HEK293 (cell line): ENCODE data around the gene CSMD2.

Source experiments
- CTCF ChIA-PET: fragments of 350-600 bp; formaldehyde crosslinking; extraction: SDS; loops from one replicate; lab custom pipeline; 2021; ENCODE audit warnings: antibody characterized with exemption; lab: Yijun Ruan, JAX
- POLR2A ChIA-PET: fragments of 300-600 bp; formaldehyde crosslinking; extraction: SDS; loops from one replicate; lab custom pipeline; 2020; ENCODE audit warnings: antibody characterized with exemption, inconsistent platforms; lab: Yijun Ruan, JAX
- H3K27ac ChIP-seq: fragments of 200-500 bp; sonication (Bioruptor generic); 2 replicates; pipeline ENCODE4 v1.5.1; 2014; ENCODE audit warnings: low read depth, low read length, control low read depth, inconsistent platforms; ENCODE audit errors: extremely low read depth
- H3K36me3 ChIP-seq, 2 experiments: fragments of 200-500 bp in 1 of 2; sonication (Bioruptor generic) in 1 of 2; 1 replicate in 1 of 2; 2 replicates in 1 of 2; pipeline ENCODE4 v1.5.1; 2014 to 2017; ENCODE audit warnings: inconsistent platforms in 2 of 2, low read length in 2 of 2; ENCODE audit not compliant: control insufficient read depth in 2 of 2, insufficient read depth in 1 of 2
- H3K4me1 ChIP-seq: fragments of 200-500 bp; sonication (Bioruptor generic); 2 replicates; pipeline ENCODE4 v1.5.1; 2014; ENCODE audit warnings: mild to moderate bottlenecking, low read length, inconsistent platforms; ENCODE audit not compliant: control insufficient read depth, insufficient read depth
- H3K4me3 ChIP-seq: 2 replicates; pipeline ENCODE4 v1.5.1; 2011; ENCODE audit warnings: low read depth, mild to moderate bottlenecking, control low read depth, low read length, moderate library complexity
- H3K9me3 ChIP-seq: fragments of 200-500 bp; sonication (Bioruptor generic); 2 replicates; pipeline ENCODE4 v1.5.1; 2014; ENCODE audit warnings: low read depth, low read length, inconsistent platforms; ENCODE audit not compliant: control insufficient read depth, insufficient read depth
- BCL11B ChIP-seq: fragments of 450-650 bp; formaldehyde crosslinking; IDR thresholded peaks from 2 replicates; pipeline ENCODE4 v1.5.1; 2016; ENCODE audit warnings: low read depth, missing biosample characterization, missing genetic modification characterization
- EGR2 ChIP-seq: fragments of 450-650 bp; formaldehyde crosslinking; IDR thresholded peaks from 2 replicates; pipeline ENCODE4 v1.5.1; 2016; ENCODE audit warnings: low read depth, missing biosample characterization, missing genetic modification characterization
- HOXD13 ChIP-seq: sonication (generic); formaldehyde crosslinking; IDR thresholded peaks from 2 replicates; pipeline ENCODE4 v1.8.0; 2022; ENCODE audit warnings: missing genetic modification reagents, borderline replicate concordance
- KLF1 ChIP-seq: fragments of 450-650 bp; formaldehyde crosslinking; IDR thresholded peaks from 2 replicates; pipeline ENCODE4 v1.5.1; 2016; ENCODE audit warnings: missing biosample characterization, missing genetic modification characterization
- MEIS1 ChIP-seq: sonication (generic); formaldehyde crosslinking; IDR thresholded peaks from 2 replicates; pipeline ENCODE4 v1.8.1; 2022; ENCODE audit warnings: missing genetic modification reagents, mild to moderate bottlenecking, borderline replicate concordance
- ZBTB1 ChIP-seq: fragments of 450-650 bp; formaldehyde crosslinking; IDR thresholded peaks from 2 replicates; pipeline ENCODE4 v1.5.1; 2016; ENCODE audit warnings: missing biosample characterization, missing genetic modification characterization
- ZBTB44 ChIP-seq: fragments of 450-650 bp; IDR thresholded peaks from 2 replicates; pipeline ENCODE4 v1.5.1; 2018; ENCODE audit warnings: missing biosample characterization, mild to moderate bottlenecking, missing genetic modification characterization
- ZFHX2 ChIP-seq: fragments of 450-650 bp; formaldehyde crosslinking; conservative IDR thresholded peaks from 2 replicates; pipeline ENCODE4 v1.5.1; 2016; ENCODE audit warnings: missing biosample characterization, missing genetic modification characterization
- ZFP69B ChIP-seq: fragments of 450-650 bp; formaldehyde crosslinking; IDR thresholded peaks from 2 replicates; pipeline ENCODE4 v1.5.1; 2016; ENCODE audit warnings: missing biosample characterization, missing genetic modification characterization
- ZNF112 ChIP-seq: fragments of 450-650 bp; formaldehyde crosslinking; IDR thresholded peaks from 2 replicates; pipeline ENCODE4 v1.5.0; 2017; ENCODE audit warnings: missing biosample characterization, missing genetic modification characterization
- ZNF175 ChIP-seq: fragments of 450-650 bp; formaldehyde crosslinking; IDR thresholded peaks from 2 replicates; pipeline ENCODE4 v1.5.1; 2016; ENCODE audit warnings: missing biosample characterization, missing genetic modification characterization
- ZNF221 ChIP-seq: fragments of 450-650 bp; formaldehyde crosslinking; IDR thresholded peaks from 2 replicates; pipeline ENCODE4 v1.5.1; 2017; ENCODE audit warnings: missing biosample characterization, missing genetic modification characterization, borderline replicate concordance
- ZNF239 ChIP-seq: fragments of 450-650 bp; formaldehyde crosslinking; IDR thresholded peaks from 2 replicates; pipeline ENCODE4 v1.5.1; 2016; ENCODE audit warnings: missing biosample characterization, missing genetic modification characterization
- ZNF404 ChIP-seq: fragments of 450-650 bp; formaldehyde crosslinking; IDR thresholded peaks from 2 replicates; pipeline ENCODE4 v1.5.1; 2017; ENCODE audit warnings: missing biosample characterization, missing genetic modification characterization
- ZNF473 ChIP-seq: fragments of 450-650 bp; formaldehyde crosslinking; IDR thresholded peaks from 2 replicates; pipeline ENCODE4 v1.5.1; 2017; ENCODE audit warnings: missing biosample characterization, missing genetic modification characterization
- ZNF600 ChIP-seq: fragments of 450-650 bp; formaldehyde crosslinking; IDR thresholded peaks from 2 replicates; pipeline ENCODE4 v1.5.1; 2016; ENCODE audit warnings: missing biosample characterization, missing genetic modification characterization
- ZNF785 ChIP-seq: fragments of 450-650 bp; formaldehyde crosslinking; IDR thresholded peaks from 2 replicates; pipeline ENCODE4 v1.5.1; 2016; ENCODE audit warnings: missing biosample characterization, missing genetic modification characterization
- ZNF791 ChIP-seq: fragments of 450-650 bp; formaldehyde crosslinking; IDR thresholded peaks from 2 replicates; pipeline ENCODE4 v1.5.1; 2016; ENCODE audit warnings: missing biosample characterization, missing genetic modification characterization
- ZNF792 ChIP-seq: fragments of 450-650 bp; formaldehyde crosslinking; IDR thresholded peaks from 2 replicates; pipeline ENCODE4 v1.5.1; 2016; ENCODE audit warnings: missing biosample characterization, missing genetic modification characterization
- ZNF830 ChIP-seq: fragments of 450-650 bp; IDR thresholded peaks from 2 replicates; pipeline ENCODE4 v1.5.0; 2018; ENCODE audit warnings: missing biosample characterization, missing genetic modification characterization, low read depth, mild to moderate bottlenecking, moderate library complexity
- TF ChIP-seq, protein P1 (sequence below): fragments of 450-650 bp; IDR thresholded peaks from 2 replicates; pipeline ENCODE4 v1.5.1; 2018; ENCODE audit warnings: missing biosample characterization, missing genetic modification characterization
- TF ChIP-seq, protein P2 (sequence below): fragments of 450-650 bp; formaldehyde crosslinking; IDR thresholded peaks from 2 replicates; pipeline ENCODE4 v1.5.1; 2016; ENCODE audit warnings: missing biosample characterization, missing genetic modification characterization, borderline replicate concordance

CSMD2 gene

GRCh38 chr1:33610391-33610790 is 554.6 kb downstream of the CSMD2 start (continued):
- TF ChIP-seq ZBTB1 (tag by site-specific recombination) (no peak), ZFP69B (tag by site-specific recombination) (no peak), ZBTB44 (tag by site-specific recombination) (no peak), ZNF112 (no peak), ZNF175 (tag by site-specific recombination) (no peak), ZNF785 (no peak), ZFHX2 (tag by site-specific recombination) (no peak), EGR2 (tag by site-specific recombination) (no peak), ZNF830 (tag by site-specific recombination) (no peak)
- TF ChIP-seq, protein P1, sequence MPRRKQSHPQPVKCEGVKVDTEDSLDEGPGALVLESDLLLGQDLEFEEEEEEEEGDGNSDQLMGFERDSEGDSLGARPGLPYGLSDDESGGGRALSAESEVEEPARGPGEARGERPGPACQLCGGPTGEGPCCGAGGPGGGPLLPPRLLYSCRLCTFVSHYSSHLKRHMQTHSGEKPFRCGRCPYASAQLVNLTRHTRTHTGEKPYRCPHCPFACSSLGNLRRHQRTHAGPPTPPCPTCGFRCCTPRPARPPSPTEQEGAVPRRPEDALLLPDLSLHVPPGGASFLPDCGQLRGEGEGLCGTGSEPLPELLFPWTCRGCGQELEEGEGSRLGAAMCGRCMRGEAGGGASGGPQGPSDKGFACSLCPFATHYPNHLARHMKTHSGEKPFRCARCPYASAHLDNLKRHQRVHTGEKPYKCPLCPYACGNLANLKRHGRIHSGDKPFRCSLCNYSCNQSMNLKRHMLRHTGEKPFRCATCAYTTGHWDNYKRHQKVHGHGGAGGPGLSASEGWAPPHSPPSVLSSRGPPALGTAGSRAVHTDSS (tag by site-specific recombination), result no peak

- CTCF ChIA-PET, result interaction anchor here (1.1 to 4.5 kb wide), 3 partner anchors 24 to 314 kb away, joined by 3 to 24 read pairs (median 7); no protein-coding TSS in a partner anchor
- Histone ChIP-seq H3K27ac (no peak overlapping the region), H3K4me1 (no peaks in the 10 kb centered on the region), H3K4me3 (no peak overlapping the region), H3K9me3 (no peaks in the 10 kb centered on the region), H3K36me3 (no peaks in the 10 kb centered on the region)
- TF ChIP-seq KLF1, result no peak
- TF ChIP-seq ZNF791 (tag by site-specific recombination), result no peak
- no peak for TF ChIP-seq MEIS1 (CRISPR knock-in tag)
- no peak for TF ChIP-seq ZFP69B (tag by site-specific recombination)
- no peak for TF ChIP-seq ZNF239 (tag by site-specific recombination)
- TF ChIP-seq ZNF792 (tag by site-specific recombination), result no peak
- TF ChIP-seq, protein P2, sequence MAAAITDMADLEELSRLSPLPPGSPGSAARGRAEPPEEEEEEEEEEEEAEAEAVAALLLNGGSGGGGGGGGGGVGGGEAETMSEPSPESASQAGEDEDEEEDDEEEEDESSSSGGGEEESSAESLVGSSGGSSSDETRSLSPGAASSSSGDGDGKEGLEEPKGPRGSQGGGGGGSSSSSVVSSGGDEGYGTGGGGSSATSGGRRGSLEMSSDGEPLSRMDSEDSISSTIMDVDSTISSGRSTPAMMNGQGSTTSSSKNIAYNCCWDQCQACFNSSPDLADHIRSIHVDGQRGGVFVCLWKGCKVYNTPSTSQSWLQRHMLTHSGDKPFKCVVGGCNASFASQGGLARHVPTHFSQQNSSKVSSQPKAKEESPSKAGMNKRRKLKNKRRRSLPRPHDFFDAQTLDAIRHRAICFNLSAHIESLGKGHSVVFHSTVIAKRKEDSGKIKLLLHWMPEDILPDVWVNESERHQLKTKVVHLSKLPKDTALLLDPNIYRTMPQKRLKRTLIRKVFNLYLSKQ, result no peak
- no peak for TF ChIP-seq HOXD13 (CRISPR knock-in tag)
- no peak for TF ChIP-seq ZNF175 (tag by site-specific recombination)
- TF ChIP-seq ZNF404 (tag by site-specific recombination), result no peak
- no peak for TF ChIP-seq BCL11B
- TF ChIP-seq ZNF600, result no peak
- TF ChIP-seq ZNF473 (tag by site-specific recombination), result no peak
- TF ChIP-seq ZNF221 (tag by site-specific recombination), result no peak
- POLR2A ChIA-PET, result no interaction called here
Observed at GRCh38 chr1:33609739-33610138, 555.3 kb downstream of the CSMD2 start.
